Measurements from ENCODE around the gene CCNY.

The CCNY gene

DNA sequence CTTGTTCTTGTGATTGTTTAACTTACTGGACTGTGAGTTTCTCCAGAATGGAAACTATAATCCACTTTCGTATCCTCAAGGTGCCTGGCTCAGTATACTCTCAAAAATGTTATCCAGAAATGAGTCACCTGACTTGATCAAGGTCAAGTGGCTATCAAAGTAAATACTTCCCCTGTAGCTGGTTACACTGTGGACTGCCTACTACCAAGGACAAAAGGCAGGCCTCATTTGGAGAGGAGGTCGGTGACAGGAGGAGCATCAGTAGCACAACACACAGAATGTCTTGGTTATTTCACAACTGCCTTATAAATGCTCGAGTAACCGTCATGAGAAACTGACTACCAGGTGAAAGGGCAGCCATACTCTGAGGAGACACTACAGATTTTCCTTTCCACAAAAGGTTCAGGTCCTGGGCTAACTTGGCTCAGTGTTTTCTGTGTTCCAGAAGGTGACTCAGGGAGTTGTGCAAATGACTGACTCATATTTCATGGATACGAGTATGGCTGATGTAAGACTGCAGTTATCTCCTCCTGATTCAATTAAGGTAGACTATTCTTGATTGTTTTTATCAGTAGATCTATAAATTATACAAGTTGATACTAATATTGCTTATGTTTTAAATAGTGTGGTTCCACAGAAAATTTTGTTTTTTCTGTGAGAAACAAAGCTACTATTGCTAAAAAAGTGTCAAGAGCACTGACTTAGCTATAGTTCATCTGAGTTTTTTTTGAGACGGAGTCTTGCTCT, 4.2 kb upstream of the CCNY start:
- no peak for DNase-seq (ENCODE audit: low read depth)
- H3K4me3 ChIP-seq (ENCODE audit: low read depth, low read length): no peak overlapping the region
- TF ChIP-seq, protein P1, sequence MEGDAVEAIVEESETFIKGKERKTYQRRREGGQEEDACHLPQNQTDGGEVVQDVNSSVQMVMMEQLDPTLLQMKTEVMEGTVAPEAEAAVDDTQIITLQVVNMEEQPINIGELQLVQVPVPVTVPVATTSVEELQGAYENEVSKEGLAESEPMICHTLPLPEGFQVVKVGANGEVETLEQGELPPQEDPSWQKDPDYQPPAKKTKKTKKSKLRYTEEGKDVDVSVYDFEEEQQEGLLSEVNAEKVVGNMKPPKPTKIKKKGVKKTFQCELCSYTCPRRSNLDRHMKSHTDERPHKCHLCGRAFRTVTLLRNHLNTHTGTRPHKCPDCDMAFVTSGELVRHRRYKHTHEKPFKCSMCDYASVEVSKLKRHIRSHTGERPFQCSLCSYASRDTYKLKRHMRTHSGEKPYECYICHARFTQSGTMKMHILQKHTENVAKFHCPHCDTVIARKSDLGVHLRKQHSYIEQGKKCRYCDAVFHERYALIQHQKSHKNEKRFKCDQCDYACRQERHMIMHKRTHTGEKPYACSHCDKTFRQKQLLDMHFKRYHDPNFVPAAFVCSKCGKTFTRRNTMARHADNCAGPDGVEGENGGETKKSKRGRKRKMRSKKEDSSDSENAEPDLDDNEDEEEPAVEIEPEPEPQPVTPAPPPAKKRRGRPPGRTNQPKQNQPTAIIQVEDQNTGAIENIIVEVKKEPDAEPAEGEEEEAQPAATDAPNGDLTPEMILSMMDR (IDR thresholded peaks at IDR 0.05; ENCODE audit: control insufficient read depth, extremely low read depth, insufficient read depth): no peak

DNA sequence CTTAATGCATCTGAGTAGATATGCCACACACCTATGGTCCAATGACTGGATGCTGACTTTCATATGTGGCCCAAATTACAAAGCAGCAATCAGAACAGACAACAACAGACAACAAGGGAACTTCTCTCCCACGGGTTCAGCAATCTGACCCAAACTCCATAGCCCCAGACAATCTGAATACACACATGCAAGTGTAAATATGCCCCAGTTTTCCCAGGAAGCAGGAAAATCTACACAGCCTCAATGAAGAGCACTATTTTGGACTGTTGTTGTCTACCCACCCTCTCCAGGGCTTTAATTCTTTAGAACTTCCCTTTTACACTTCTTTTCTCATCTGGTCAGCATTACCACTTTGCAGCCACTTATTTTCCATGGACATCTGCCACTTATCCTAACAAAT, 2.0 kb upstream of the CCNY start:
- H3K4me3 ChIP-seq (ENCODE audit: low read depth, low read length): no peak overlapping the region
- DNase-seq (ENCODE audit: low read depth): no peak
- TF ChIP-seq, protein P1 (IDR thresholded peaks at IDR 0.05; ENCODE audit: control insufficient read depth, extremely low read depth, insufficient read depth): no peak

DNA sequence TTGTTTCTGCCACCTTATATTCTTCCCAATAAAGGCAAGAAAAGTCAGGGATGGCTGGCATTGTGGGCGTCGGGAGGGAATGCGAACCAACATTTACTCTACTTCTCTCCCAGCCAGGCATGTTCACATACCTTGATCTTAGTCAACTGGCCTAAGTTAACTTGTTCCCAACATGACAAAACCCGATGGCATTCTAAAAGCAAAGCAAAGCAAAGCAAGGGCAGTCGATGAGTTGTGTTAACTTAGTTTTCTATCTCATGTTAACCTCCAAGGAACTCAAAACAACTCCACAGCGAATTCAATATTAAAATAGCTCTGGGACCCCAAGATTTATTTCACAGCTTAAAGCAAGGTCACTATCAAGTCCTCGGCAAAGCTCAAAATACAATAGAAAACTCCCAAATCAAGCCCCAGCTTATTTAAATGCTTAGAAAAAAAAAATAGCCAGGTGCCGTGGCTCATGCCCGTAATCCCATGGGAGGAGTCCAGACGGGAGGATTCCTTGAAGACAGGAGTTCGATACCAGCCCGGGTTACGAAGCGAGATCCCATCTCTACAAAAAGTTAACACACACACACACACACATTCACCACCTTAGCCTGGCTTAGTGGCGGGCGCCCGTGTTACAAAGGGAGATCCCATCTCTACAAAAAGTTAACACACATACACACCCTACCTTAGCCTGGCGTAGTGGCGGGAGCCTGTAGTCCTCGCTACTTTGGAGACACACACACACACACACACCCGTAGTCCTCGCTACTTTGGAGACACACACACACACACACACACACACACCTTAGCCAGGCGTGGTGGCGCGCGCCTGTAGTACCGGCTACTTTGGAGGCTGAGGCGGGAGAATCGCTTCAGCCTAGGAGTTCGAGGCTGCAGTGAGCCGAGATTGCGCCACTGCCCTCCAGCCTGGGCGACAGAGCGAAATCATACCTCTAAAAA, 901 bp upstream of the CCNY start:
- no peak for DNase-seq (ENCODE audit: low read depth)
- TF ChIP-seq, protein P1 (IDR thresholded peaks at IDR 0.05; ENCODE audit: control insufficient read depth, extremely low read depth, insufficient read depth): no peak
- peak overlapping the region; percentile 90 for H3K4me3 ChIP-seq (ENCODE audit: low read depth, low read length)

DNA sequence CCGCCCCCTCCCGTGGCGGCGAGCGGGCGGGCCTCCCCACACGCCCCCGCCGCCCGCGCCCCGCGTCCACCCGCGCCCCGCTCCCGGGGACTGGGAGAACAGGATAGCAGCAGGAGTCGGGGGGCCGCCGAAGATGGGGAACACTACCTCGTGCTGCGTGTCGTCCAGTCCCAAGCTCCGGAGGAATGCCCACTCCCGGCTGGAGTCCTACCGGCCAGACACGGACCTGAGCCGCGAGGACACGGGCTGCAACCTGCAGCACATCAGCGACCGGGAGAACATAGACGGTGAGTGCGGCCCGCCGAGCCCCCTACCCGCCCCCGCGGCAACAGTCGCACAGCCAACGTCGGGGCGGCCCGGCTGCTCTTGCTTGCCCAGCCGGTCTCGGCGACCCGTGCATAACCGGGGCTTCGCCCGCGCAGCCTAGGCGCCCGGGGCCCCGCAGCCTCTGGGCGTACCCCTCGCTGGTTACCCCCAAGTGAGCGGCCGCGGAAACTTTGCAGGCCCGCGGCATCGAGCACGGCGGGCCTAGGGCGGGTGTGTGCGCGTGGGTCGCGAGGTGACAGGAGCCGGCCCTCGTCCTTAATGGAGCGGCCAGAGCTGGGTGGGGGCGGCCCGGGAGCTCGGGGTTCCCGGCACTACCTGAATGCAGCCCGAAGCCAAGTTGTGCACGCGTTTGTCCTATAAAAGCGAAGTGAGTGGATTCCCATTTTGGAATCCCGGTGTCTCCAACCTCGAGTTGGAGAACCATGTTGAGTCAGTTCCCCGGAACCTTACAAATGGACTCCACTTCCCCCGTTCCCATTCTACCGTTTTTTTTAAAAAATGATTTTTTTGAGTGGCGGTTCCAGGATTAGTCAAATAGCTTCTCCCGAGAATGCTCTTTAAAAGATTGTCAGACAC, 863 bp downstream of the CCNY start:
- DNase-seq (ENCODE audit: low read depth): no peak
- TF ChIP-seq, protein P1 (IDR thresholded peaks at IDR 0.05; ENCODE audit: control insufficient read depth, extremely low read depth, insufficient read depth): no peak
- H3K4me3 ChIP-seq (ENCODE audit: low read depth, low read length): peak overlapping the region; percentile 78

DNA sequence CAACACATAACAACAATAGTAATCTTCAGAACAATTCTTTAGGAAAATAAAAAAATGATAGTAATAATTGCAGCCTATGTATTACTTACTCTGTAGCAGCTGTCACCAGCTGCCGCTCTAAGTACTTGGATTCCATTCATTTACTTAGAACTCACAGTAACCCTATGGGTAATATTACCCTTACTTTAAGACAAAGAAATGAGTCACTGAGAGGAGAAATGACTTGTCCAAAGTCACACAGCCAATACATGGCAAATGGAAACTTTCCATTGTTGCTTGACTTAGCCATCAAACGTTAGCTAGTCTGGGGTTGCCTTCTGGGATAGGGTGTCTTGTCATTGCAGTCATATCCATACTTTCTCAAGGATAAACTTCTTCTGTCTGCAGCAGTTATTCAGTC, 3.6 kb downstream of the CCNY start:
- TF ChIP-seq, protein P1 (IDR thresholded peaks at IDR 0.05; ENCODE audit: control insufficient read depth, extremely low read depth, insufficient read depth): no peak
- no peak for DNase-seq (ENCODE audit: low read depth)
- no peak overlapping the region for H3K4me3 ChIP-seq (ENCODE audit: low read depth, low read length)

DNA sequence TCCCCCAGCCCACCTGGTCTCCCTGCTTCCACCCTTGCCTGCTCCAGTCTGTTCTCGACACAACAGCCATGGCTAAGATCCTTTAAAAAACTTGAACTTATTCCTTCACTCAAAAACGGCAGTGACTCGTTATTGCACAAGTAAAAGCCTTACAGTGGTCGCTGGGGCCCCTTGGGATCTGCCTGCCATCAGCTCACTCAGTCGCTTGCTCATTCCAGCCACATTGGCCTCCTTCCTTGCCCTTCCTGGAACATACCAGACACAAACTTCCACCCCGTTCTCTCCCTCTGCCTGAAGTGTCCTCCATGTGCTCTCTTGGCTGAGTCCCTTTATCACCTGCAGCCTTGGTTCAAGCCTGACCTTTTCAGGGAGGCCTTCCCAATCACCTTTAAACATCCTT, 4.7 kb downstream of the CCNY start:
- H3K4me3 ChIP-seq (ENCODE audit: low read depth, low read length): no peak overlapping the region
- TF ChIP-seq, protein P1 (IDR thresholded peaks at IDR 0.05; ENCODE audit: control insufficient read depth, extremely low read depth, insufficient read depth): no peak
- no peak for DNase-seq (ENCODE audit: low read depth)

Measured in LNCaP clone FGC (cell line).